ENCODE measurements around the gene C1orf87.
"Not testable (repeated sequence)": the region's sequence is repeated elsewhere in the genome, so short reads cannot be mapped to it uniquely, and the experiment has no call there.

Gene C1orf87

GRCh38 chr1:59992040-59992820 is 81.3 kb downstream of the C1orf87 start:
- no peak for DNase-seq

GRCh38 chr1:59990470-59990869 is 83.1 kb downstream of the C1orf87 start:
- no peak for DNase-seq

GRCh38 chr1:59986516-59987310 is 86.9 kb downstream of the C1orf87 start:
- no peak for DNase-seq

DNA sequence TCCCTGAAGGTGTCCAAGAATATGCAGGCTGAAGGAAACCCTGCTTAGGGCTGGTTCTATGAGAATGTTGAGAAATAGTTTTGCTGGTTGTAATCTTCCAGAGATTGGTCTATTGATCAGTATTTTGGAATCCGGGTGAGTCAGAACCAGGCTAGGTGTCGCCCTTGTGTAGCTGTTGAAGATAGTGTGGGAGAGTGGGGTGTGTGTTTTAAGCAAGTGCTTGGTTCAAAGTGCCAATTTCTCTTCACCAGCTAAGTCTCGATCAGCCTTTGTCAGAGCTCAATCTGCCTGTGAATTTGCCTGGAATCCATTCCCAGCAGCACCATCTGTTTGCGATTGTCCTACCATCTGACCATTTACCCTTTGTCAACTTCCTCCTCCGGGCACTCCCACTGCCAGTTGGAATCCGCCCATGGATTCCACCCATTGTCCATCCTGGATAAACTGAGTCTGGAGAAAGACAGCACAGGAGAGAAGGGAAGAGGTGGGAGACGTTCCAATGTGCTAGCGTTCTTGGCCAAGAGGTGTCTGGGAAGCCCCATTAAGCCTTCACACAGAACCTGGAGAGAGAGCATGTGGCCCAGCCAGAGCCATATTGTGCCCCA is 87.6 kb downstream of the C1orf87 start:
- no peak for DNase-seq

GRCh38 chr1:59979666-59980065 is 93.9 kb downstream of the C1orf87 start:
- DNase-seq, result no peak

DNA sequence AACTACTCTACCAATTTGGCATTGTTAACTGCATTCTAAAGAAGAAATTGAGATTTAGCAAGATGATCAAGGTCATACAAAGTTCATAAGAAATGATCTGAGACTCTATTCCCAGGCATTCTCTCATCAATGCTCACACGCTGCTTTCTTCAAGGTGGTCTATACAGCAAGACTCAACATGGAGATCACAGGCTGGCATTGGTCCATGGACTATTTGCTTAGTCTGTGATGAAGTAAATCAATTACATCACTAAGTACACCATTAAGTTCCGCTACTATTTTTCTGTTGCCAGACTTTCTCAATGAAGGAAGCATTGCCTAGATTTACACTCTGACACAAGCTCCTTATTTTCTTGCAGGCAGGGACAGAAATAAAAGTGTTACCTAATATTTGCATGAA is 95.1 kb downstream of the C1orf87 start:
- no peak for DNase-seq

DNA sequence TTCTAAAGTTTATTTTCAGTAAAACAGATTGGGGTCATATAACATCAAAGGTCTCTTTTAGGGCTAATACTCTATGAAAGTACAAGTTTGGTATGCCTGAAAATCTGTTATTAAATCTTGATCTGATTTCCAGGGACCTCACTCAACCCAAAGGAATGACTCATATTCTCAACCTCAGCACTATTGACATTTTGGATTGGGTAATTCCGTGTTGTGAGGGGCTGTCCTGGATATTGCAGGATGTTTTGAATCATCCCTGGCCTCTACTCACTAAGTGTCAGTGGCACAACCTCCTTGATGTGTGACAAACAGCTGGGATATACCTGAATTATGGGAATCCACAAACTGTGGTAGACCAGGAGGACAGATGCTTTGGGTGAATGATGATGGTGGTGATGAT is 95.5 kb downstream of the C1orf87 start:
- DNase-seq, result no peak

- DNase-seq, result no peak
Observed at GRCh38 chr1:59977075-59977410, 96.5 kb downstream of the C1orf87 start.

DNA sequence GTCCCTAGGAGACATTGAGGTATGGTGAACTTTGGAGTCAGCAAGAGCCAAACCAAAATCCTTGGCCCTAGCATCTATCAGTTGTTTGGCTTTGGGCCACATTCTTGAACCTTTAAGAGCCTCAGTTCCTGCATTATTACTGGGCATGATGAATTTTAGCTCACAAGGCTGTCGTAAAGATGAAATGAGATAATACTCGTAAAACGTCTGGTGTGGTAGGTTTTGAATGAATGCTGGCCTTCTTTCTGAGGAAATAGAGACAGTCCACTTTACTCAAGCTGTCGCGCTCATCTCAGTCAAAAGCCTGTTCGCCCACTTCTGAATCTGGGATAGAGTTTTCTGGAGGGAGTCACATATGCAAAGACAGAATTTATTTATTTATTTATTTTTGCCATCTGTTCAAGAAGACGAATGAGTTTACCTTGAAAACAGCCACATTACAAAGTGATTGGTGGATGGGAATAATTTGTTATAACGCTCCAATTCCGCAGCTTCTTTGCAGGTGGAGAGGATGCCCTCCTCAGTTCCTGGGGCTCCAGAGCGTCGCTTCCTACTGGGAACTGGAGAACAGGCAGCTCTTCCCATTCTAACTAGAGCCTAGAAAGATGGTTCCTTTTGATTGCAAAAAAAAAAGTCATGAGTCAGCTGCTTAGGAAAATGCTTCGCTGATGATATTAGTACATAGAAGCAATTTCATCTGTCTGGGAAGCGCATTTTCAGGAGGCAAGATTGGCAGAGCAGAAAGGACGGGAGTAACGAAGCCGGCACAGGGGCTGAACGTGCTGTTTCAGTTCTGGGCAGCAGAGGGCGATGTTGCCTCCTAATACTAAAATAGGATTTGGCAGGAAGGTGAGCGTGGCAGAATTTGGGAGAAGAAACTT is 97.1 kb downstream of the C1orf87 start:
- DNase-seq, result peak; percentile 4 to 18

DNA sequence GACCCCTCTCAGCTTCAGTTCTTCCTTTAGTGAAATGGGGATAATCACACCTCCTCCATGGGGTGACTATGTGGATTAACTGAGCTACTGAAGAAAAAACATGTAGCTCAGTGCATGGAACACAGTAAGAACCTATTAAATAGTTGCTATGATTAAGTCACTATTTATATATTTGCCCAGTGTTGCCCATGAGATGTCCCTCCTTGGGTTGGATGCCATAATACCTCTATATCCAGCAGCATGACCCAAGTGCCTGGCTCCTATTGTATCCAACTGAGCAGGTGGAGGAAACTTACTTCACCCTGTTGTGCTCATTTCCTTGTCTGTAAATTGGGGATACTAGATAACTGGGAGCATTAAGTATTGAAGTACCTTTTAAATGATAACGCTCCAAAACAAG is 99.9 kb downstream of the C1orf87 start:
- DNase-seq, result no peak

GRCh38 chr1:59972216-59972927 is 101.2 kb downstream of the C1orf87 start:
- DNase-seq, result no peak

GRCh38 chr1:59971464-59971911 is 102.1 kb downstream of the C1orf87 start:
- DNase-seq, result peak; percentile 25 to 34

- DNase-seq, result not testable (repeated sequence)
Observed at GRCh38 chr1:59969542-59970175, 103.9 kb downstream of the C1orf87 start.

- DNase-seq, result not testable (repeated sequence)
Observed at GRCh38 chr1:59968746-59969145, 104.8 kb downstream of the C1orf87 start.

DNA sequence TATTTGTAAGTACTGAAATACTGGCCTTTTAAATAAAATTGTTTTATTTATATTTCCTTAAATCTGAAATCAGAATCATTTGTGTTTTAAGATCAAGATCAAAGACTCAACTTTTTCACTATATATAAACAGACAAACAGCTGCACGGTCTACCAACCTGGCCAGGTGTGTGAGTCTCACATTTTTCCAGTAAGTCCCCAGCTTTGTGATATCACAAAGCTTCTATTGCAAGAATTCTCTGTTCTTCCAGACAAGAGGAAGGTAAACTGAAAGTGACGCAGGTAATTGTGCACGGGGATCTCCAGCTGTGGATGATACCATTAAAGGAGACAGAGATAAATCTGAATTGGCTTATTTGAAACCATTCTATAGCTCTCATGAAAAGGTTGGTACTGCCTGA is 105.8 kb downstream of the C1orf87 start:
- no peak for DNase-seq

DNA sequence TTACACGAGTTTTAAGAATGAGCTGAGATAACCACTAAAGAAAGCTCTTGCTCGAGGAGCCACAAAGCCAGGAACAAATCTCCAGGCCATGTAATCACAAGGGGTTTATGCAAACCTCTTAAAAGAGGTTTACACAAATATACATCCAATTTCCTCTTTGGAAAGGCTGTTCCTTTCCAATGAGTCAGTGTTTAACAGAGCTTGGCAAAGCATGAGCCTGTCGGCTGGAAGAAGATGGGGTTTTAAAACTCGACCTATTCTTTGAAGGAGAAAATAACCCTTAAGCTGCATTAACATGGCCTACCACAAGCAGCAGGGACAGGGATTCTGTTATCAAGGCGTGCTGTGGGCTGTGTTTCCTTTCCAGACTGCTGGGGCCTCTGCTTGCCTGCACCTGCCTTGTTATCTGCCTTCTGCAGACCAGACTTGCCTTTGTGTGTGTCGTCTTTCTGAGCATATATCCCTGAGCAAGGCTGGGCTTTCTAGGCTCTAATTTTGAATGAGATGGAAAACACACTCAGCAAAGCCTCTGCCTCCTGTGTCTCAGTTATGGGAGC is 106.4 kb downstream of the C1orf87 start:
- no peak for DNase-seq

DNA sequence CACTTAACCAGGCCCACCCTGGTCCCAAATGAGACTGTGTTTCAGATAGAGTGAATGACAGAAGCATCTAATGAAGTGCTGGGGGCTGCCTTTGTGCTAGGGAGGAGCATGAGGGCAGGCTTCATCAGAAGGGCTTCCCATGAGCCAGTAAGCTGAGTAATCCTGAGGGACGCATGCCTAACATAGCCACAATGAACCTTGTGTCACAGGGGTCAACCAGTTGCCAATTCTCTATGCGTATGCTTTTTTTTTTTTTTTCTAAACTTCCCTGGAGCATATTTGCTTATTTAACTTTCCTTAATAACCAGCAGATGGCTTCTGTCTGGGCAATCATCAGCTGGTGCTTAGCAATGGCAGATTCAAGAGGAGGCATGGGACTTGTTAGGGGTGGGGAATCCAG is 121.5 kb downstream of the C1orf87 start:
- DNase-seq, result no peak

DNA sequence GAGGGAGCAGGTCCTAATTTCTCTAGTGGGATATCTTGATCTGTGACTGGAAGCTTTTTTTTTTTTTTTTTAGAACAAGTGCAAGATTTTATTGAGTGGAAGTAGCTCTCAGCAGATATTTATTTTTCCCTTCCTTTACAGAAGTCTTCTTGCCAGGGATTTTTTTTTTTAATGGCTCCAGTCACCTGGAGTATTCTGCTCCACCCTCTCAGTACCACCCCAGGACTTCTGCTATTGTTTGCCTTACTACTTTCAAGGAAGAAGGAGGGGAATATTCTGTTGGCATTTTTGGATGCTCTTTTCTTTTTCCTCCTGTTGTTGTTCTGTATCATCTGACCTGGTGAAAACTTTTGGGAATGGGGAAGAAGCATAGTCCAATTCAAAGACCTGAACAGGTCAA is 123.9 kb downstream of the C1orf87 start:
- no peak for DNase-seq

GRCh38 chr1:59948990-59949389 is 124.6 kb downstream of the C1orf87 start:
- DNase-seq, result no peak

DNA sequence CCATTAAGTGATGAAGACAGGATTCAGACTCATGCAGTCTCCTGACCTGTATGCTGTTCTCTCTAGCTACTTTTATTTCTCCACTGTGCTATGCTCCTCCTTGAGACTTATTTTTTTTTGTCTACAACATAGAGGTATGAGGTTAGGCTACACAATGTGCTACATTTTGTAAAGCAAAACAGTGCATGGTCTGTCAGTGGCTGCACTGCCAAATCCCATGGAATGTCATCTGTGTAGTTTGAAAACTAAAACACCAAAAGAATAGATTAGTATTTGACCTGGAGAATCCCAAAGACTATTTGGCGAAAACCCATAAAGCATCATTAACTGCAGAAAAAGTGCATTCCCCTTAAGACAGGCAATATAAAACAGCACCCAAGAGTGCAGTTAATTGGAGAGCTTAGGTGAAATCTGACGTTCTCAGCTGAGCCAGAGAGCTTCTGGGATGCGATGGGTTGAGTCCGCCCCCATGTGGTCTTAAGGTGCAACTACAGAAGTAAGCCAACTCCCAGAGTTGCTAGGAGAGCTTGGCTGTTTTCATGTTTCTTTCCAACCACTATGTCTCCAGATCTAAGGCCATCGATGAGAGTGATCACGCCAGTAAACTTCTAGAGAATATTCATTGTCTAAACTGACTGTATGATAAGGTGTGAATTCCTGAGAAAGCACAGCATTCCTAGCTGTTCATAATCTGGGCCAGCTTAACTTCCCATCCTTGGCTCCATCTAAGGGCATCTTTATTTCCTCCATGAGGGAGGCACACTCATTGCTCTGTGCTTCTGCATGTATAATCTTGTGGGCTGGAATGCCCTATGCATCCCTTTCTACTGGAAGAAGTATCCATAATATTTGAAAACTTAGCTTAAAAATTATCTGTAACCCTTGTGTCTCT is 126.3 kb downstream of the C1orf87 start:
- DNase-seq, result peak; percentile 52 to 53

Data from AML-193 (cell line).